ENCODE measurements around the gene HIVEP3.

DNA sequence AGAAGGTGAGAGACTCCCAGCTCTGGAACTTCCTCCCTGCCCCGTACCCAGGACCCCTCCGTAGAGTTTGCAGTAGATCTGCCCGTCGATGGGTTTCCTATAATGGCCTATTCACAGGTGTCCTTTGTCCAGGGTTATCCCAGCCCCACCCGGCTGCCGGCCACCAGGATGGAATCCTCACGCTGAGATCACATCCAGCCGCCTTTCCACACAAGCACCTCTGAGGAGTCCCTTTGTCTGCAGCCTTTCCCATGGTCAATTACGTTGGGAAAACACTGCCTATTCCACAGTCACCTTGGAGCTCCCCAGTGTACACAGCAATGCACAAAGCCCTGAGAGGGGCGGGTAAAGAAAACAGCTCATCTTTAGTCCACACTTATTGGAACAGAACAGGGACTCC, 244.2 kb downstream of the HIVEP3 start:
- TF ChIP-seq EP300 (IDR thresholded peaks at IDR 0.05; ENCODE audit: borderline replicate concordance in 1 of 2, low read depth in 1 of 2, low read length in 1 of 2): no peak
- TF ChIP-seq CTCF (IDR thresholded peaks at IDR 0.05): no peak
- TF ChIP-seq, protein P1, sequence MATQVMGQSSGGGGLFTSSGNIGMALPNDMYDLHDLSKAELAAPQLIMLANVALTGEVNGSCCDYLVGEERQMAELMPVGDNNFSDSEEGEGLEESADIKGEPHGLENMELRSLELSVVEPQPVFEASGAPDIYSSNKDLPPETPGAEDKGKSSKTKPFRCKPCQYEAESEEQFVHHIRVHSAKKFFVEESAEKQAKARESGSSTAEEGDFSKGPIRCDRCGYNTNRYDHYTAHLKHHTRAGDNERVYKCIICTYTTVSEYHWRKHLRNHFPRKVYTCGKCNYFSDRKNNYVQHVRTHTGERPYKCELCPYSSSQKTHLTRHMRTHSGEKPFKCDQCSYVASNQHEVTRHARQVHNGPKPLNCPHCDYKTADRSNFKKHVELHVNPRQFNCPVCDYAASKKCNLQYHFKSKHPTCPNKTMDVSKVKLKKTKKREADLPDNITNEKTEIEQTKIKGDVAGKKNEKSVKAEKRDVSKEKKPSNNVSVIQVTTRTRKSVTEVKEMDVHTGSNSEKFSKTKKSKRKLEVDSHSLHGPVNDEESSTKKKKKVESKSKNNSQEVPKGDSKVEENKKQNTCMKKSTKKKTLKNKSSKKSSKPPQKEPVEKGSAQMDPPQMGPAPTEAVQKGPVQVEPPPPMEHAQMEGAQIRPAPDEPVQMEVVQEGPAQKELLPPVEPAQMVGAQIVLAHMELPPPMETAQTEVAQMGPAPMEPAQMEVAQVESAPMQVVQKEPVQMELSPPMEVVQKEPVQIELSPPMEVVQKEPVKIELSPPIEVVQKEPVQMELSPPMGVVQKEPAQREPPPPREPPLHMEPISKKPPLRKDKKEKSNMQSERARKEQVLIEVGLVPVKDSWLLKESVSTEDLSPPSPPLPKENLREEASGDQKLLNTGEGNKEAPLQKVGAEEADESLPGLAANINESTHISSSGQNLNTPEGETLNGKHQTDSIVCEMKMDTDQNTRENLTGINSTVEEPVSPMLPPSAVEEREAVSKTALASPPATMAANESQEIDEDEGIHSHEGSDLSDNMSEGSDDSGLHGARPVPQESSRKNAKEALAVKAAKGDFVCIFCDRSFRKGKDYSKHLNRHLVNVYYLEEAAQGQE (IDR thresholded peaks at IDR 0.05; ENCODE audit: low read depth, low read length): no peak
- TF ChIP-seq YY1 (IDR thresholded peaks at IDR 0.05; ENCODE audit: low read depth): no peak
- no peak for TF ChIP-seq MXI1 (IDR thresholded peaks at IDR 0.05; ENCODE audit: low read depth, low read length)
- TF ChIP-seq RCOR1 (IDR thresholded peaks at IDR 0.05; ENCODE audit: low read length): no peak
- TF ChIP-seq JUND (IDR thresholded peaks at IDR 0.05): no peak
